HepG2 (cell line): ENCODE data around the gene FKBP14. TPM values are rescaled to one million over a fixed set of nuclear protein-coding genes. Genes with fewer than 3 reads are reported as not detected.

Experiments used
- ARID5B ChIP-seq: IDR thresholded peaks from 2 replicates; pipeline ENCODE4 v1.4.0; 2020; ENCODE audit warnings: mild to moderate bottlenecking, missing genetic modification reagents
- ATF7 ChIP-seq, 2 experiments: fragments of 450-650 bp in 1 of 2; sonication (generic) in 1 of 2; formaldehyde crosslinking in 1 of 2; IDR thresholded peaks; 2 replicates each; pipeline versions ENCODE4 v1.4.0 to v1.6.1; 2016 to 2020; ENCODE audit warnings: antibody characterized with exemption in 1 of 2, mild to moderate bottlenecking in 1 of 2, missing genetic modification reagents in 1 of 2
- BCLAF1 ChIP-seq: fragments of 450-650 bp; IDR thresholded peaks from 2 replicates; pipeline ENCODE4 v1.6.1; 2017; ENCODE audit warnings: mild to moderate bottlenecking
- CCAR2 ChIP-seq: fragments of 200-400 bp; formaldehyde crosslinking; optimal IDR thresholded peaks from 2 replicates; pipeline ENCODE3; 2018; ENCODE audit warnings: low read depth, mild to moderate bottlenecking, low read length, moderate library complexity
- CREB3 ChIP-seq: sonication (generic); formaldehyde crosslinking; IDR thresholded peaks from 2 replicates; pipeline ENCODE4 v1.5.0; 2020; ENCODE audit warnings: missing genetic modification reagents
- GZF1 ChIP-seq: sonication (generic); formaldehyde crosslinking; IDR thresholded peaks from 2 replicates; pipeline ENCODE4 v1.5.1; 2020; ENCODE audit warnings: mild to moderate bottlenecking, missing genetic modification reagents
- HMG20A ChIP-seq: IDR thresholded peaks from 2 replicates; pipeline ENCODE4 v1.6.1; 2016; ENCODE audit warnings: borderline replicate concordance
- HOXA9 ChIP-seq: sonication (generic); formaldehyde crosslinking; IDR thresholded peaks from 2 replicates; pipeline ENCODE4 v1.8.1; 2022; ENCODE audit warnings: missing genetic modification reagents, mild to moderate bottlenecking, moderate library complexity, borderline replicate concordance
- KDM5B ChIP-seq: sonication (generic); formaldehyde crosslinking; IDR thresholded peaks from 2 replicates; pipeline ENCODE4 v1.4.0; 2020; ENCODE audit warnings: missing genetic modification reagents, mild to moderate bottlenecking, borderline replicate concordance
- NR2C2 ChIP-seq: sonication (generic); formaldehyde crosslinking; IDR thresholded peaks from 2 replicates; pipeline ENCODE4 v1.4.0; 2020; ENCODE audit warnings: missing genetic modification reagents, mild to moderate bottlenecking, moderate library complexity, borderline replicate concordance
- PRDM10 ChIP-seq: sonication (generic); formaldehyde crosslinking; IDR thresholded peaks from 2 replicates; pipeline ENCODE4 v1.4.0; 2020; ENCODE audit warnings: low read depth, missing genetic modification reagents
- ZNF296 ChIP-seq: sonication (generic); formaldehyde crosslinking; conservative IDR thresholded peaks from 2 replicates; pipeline ENCODE4 v1.5.0; 2020; ENCODE audit warnings: mild to moderate bottlenecking, missing genetic modification reagents
- ZNF33A ChIP-seq: sonication (generic); formaldehyde crosslinking; IDR thresholded peaks from 2 replicates; pipeline ENCODE4 v1.5.1; 2020; ENCODE audit warnings: missing genetic modification reagents, mild to moderate bottlenecking, moderate library complexity, borderline replicate concordance
- ZNF605 ChIP-seq: sonication (generic); formaldehyde crosslinking; IDR thresholded peaks from 2 replicates; pipeline ENCODE4 v1.8.0; 2022; ENCODE audit warnings: mild to moderate bottlenecking, missing genetic modification reagents
- ZNF772 ChIP-seq: sonication (generic); formaldehyde crosslinking; IDR thresholded peaks from 2 replicates; pipeline ENCODE4 v1.5.0; 2020; ENCODE audit warnings: mild to moderate bottlenecking, missing genetic modification reagents
- polyA plus RNA-seq, 8 experiments: library from polyadenylated mRNA; depleted of rRNA in 3 of 8; stranded (reverse) in 7 of 8; unstranded in 1 of 8; fragments of >200 nt; fragmentation: Illumina TruSeq in 4 of 8; extraction: Trizol in 4 of 8; gene quantifications; 2 replicates each; pipeline versions ENCODE4 v1.2.1 to v1.2.3, GENCODE V29; 2011 to 2016; ENCODE audit warnings: low read depth in 4 of 8, missing spikeins in 1 of 8, mixed read lengths in 1 of 8; ENCODE audit not compliant: insufficient read depth in 1 of 8
- total RNA-seq, 5 experiments: library from RNA; depleted of rRNA; stranded (reverse); fragments of >200 nt; fragmentation: Illumina TruSeq; extraction: Trizol; gene quantifications; 2 replicates each; pipeline ENCODE4 v1.2.3, GENCODE V29; 2016; ENCODE audit warnings: low read depth in 1 of 5

The FKBP14 gene
- total and polyA plus RNA-seq, 2 of the 13 experiments (the other 11 are each of a cell fraction or from before 2014, with no cell fraction given), result 20.0 to 32.3 TPM

- TF ChIP-seq PRDM10, result no peak
- TF ChIP-seq CREB3 (CRISPR knock-in tag), result no peak
- no peak for TF ChIP-seq ZNF33A (CRISPR knock-in tag)
- no peak for TF ChIP-seq BCLAF1
- no peak for TF ChIP-seq HMG20A (CRISPR knock-in tag)
- no peak; the same call in 1 of the 2 replicates for TF ChIP-seq ZNF772
- TF ChIP-seq GZF1 (CRISPR knock-in tag), result no peak
- TF ChIP-seq NR2C2 (CRISPR knock-in tag), result no peak; the same call in 1 of the 2 replicates
- no peak for TF ChIP-seq CCAR2
- no peak for TF ChIP-seq ATF7 (IDR thresholded peaks at IDR 0.05)
- no peak for TF ChIP-seq ATF7 (CRISPR knock-in tag; IDR thresholded peaks at IDR 0.05)
- TF ChIP-seq KDM5B (CRISPR knock-in tag), result no peak
- peak; percentile 22; the same call in 1 of the 2 replicates for TF ChIP-seq HOXA9 (CRISPR knock-in tag)
- TF ChIP-seq ZNF296, result no peak
- no peak for TF ChIP-seq ZNF605 (CRISPR knock-in tag)
- no peak for TF ChIP-seq ARID5B (CRISPR knock-in tag)
These were observed 37.1 kb downstream of the FKBP14 start, which contains the start of gene SCRN1 (continued) for GRCh38 chr7:29989257-29989995.
